NCI-H748 (cell line): ENCODE measurements around the gene PLIN5.

Source experiments
- DNase-seq: peaks from one replicate; lab custom pipeline; 2025; ENCODE audit not compliant: unreplicated experiment; lab: John Stamatoyannopoulos, UW

The PLIN5 gene

GRCh38 chr19:4492337-4493103 is 42.5 kb downstream of the PLIN5 start:
- DNase-seq, result no peak

DNA sequence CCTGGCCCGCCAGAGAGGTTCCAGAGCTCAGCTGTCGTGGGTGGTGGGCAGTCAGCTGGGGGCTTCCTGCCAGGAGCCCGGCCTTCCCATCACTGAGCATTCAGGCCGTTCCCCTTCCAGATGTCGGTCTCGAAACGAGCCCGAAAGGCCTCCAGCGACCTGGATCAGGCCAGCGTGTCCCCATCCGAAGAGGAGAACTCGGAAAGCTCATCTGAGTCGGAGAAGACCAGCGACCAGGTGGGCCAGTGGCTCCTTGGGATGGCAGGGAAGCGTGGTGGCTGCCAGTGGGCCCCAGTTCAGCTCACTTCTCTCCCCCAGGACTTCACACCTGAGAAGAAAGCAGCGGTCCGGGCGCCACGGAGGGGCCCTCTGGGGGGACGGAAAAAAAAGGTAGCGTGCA is 43.6 kb downstream of the PLIN5 start:
- DNase-seq, result no peak

GRCh38 chr19:4488496-4488895 is 46.5 kb downstream of the PLIN5 start:
- DNase-seq, result no peak

GRCh38 chr19:4487572-4487971 is 47.5 kb downstream of the PLIN5 start:
- DNase-seq, result no peak

- no peak for DNase-seq
Observed at GRCh38 chr19:4483385-4483784, 51.6 kb downstream of the PLIN5 start.

GRCh38 chr19:4482721-4483364 is 52.2 kb downstream of the PLIN5 start:
- DNase-seq, result no peak

- DNase-seq, result no peak
Observed at GRCh38 chr19:4477034-4477801, 57.8 kb downstream of the PLIN5 start.

- DNase-seq, result peak; percentile 81
Observed at GRCh38 chr19:4474514-4475022, 60.5 kb downstream of the PLIN5 start.

GRCh38 chr19:4473763-4474513 is 61.1 kb downstream of the PLIN5 start:
- DNase-seq, result no peak

- DNase-seq, result no peak
Observed at GRCh38 chr19:4473011-4473762, 61.8 kb downstream of the PLIN5 start.
